Adrenal gland (tissue), 5 donors: ENCODE measurements around the gene APBB2.

Experiments used
- CTCF ChIP-seq, 6 experiments: fragments of 450-650 bp in 4 of 6; fragments of 200-600 bp in 2 of 6; sonication (generic) in 1 of 6; IDR thresholded peaks; 1 replicate in 5 of 6; 2 replicates in 1 of 6; pipeline versions ENCODE4 v1.5.1 to v1.8.0; 2016 to 2021; ENCODE audit warnings: antibody characterized with exemption in 6 of 6, mild to moderate bottlenecking in 2 of 6, moderate library complexity in 1 of 6
- POLR2A ChIP-seq, 2 donors: fragments of 450-650 bp; IDR thresholded peaks; one replicate each; pipeline ENCODE4 v1.6.1; 2017; ENCODE audit warnings: antibody characterized with exemption in 2 of 2, mild to moderate bottlenecking in 2 of 2, moderate library complexity in 1 of 2
- donor health status: DM: no; HTN: no; CAD: no.

GRCh38 chr4:40881851-40882250, 332.5 kb downstream of the APBB2 start:
- TF ChIP-seq POLR2A (IDR thresholded peaks at IDR 0.05) (no peak), CTCF (IDR thresholded peaks at IDR 0.05) (no peak)
